GM11168 (cell line): ENCODE data around the gene SSBP2.

Experiments
- in situ Hi-C: fragments of 300-500 bp; cut with MboI; formaldehyde crosslinking; loops from one replicate; pipeline ENCODE4 v1.12.0; 2022; ENCODE audit warnings: low sequenced_read_pairs; ENCODE audit not compliant: unreplicated experiment

Gene SSBP2

DNA sequence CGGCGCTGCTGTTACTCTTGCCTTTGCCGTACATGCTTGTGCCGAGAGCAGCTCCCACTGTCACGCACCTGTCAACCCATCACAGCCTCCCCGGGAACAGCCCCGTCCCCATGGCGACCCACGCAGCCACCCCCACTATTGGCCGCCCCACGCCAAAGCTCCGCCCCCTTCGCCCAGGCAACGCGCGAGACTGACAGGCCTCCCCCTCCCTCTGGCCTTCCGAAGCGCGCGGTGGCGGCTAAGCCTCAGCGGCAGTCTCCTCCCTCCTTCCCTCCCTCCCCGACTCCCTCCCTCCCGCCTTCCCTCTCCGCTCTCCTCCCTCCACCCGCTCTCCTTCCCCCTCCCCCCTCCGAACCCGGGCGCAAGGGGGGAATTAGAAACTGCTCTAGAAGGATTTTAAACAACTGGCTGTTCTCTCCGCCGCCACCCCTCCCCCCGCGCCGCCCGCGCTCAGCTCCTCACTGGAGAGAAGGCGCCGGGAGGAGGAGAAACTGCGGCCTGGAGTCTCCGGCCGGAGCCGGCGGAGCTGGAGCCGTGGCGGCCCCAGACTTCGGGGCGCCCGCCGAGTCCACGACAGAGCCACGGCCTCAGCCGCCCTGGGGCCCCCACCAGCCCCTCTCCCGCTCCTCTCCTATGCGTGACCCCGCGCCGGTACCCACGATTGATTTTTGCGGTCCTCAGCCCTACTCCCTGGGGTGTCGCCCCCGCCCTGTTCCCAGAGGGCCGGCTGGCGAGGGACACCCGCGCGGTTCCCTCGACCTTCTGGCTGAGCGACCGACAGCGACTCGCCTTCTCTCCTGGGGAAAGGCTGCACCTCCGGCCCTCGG lies at the start of gene SSBP2:
Gene SSBP2, minus strand, starts transcription at position 89 of the 827 bp plus-strand sequence. Its CDS starts 55 bp downstream, at position 34.
- in situ Hi-C loops, result loop anchor here (5.0 kb wide), 1 partner anchor 96 kb away; no protein-coding TSS in a partner anchor

- in situ Hi-C loops, result no loop called here
Observed at GRCh38 chr5:81795666-81796065, 44.8 kb upstream of the SSBP2 start.

DNA sequence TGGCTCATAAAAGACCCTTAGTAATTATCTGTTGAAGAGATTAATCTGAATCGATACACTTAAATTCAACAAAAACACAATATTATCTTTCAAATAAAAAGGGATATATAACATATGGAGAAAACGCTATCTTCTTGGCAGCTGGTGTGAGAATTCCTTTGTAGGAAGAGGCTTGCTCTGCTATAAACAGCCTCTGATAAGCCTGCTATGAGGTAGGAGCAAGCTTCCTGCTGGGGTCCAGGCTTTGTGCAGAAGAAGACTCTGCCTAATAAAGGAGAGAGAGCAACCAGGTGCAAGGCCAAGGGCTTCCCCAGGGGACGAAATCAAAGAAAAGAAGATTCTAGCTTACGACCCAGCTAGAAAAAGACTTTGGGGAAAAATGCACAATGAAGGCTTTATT lies 43.3 kb upstream of the SSBP2 start:
- in situ Hi-C loops, result no loop called here

DNA sequence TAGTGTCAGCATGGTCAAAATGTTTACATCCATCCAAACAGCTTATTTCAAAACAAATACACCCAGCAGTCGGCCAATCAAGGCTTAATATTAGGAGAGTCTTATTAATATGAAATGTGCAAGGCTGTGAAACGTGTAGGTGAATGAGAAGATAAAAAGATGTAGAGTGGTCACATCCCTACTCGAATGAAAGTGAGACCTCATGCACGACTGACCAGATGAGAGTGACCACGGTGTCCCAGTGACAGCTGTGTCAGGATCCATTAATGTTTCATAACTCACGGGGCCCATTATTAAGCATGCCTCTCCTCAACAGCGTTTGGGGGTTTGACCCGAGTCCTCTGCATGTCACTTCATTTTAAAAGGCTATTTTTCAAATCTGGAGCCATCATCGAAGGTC lies 39.4 kb upstream of the SSBP2 start:
- in situ Hi-C loops, result no loop called here

DNA sequence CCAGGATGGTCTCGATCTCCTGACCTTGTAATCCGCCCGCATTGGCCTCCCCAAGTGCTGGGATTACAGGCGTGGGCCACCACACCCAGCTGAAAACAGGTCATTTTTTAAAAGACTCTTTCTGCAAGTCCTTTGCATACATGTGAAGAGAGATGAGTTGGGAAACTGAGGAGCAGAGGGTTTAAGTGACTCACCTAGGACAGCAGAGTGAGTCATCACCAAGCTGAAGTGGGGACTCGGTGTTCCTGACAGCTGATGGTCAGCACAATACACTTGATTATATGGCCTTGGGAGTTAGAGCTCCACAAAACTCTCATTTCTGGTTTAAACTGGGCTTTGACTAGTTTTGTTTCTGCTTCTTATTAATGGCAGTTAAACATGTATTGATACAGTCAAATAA lies 38.1 kb upstream of the SSBP2 start:
- in situ Hi-C loops, result no loop called here

DNA sequence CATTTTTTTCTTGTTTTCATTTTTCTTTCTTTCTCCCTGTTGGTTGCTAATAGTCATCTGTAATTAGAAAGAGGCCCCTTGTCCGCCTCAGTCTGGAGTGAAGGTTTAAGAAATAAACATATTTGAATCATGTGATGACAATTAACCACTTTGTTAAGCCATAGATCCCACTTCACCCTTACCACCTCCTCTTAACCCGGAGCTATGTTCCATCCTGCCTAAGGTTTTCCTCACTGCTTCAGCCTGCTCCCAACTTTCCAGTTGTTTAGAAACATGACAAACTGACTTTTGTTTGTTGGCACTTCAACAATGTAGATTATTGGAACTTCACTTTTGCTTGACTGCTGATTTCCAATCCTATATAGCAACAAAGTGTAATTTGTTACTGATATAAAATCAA lies 37.4 kb upstream of the SSBP2 start:
- in situ Hi-C loops, result no loop called here

DNA sequence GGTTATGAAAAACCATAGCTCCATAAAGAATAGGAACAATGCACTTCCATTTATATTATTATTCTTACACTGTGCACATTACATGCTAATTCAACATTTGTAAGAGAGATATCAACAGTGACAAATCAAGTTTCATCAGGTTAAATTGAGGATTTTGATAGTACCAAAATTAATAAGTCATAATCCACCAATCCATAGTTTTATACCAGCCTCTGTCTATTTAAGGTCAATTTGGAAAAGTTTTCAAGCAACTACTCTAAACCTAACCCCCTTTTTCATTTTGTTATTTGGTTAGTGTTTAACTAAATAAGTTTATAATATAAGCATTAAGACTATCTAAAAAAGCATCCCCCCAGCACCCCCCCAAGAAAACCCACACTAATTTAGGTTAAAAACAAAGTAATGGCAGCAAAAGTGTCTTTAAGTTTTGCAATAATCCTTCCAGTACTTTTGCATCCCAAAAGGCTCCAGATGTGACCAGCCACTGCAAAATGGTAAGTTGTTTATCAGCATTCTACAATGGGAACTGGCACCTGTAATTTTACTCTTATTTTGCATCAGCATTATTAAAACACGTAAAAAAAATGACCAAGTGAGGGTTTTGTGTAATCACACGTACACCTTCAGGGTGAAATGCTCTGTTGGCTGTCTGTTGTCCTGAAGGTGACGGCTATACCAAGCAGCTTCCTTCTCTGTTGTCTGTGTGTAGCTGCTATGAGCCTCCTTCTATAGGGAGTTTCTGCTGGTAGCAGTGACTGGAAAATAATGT lies 36.8 kb upstream of the SSBP2 start:
- in situ Hi-C loops, result no loop called here

- in situ Hi-C loops, result no loop called here
Observed at GRCh38 chr5:81786991-81787390, 36.1 kb upstream of the SSBP2 start.

GRCh38 chr5:81786496-81786895 lies 35.6 kb upstream of the SSBP2 start:
- in situ Hi-C loops, result no loop called here

DNA sequence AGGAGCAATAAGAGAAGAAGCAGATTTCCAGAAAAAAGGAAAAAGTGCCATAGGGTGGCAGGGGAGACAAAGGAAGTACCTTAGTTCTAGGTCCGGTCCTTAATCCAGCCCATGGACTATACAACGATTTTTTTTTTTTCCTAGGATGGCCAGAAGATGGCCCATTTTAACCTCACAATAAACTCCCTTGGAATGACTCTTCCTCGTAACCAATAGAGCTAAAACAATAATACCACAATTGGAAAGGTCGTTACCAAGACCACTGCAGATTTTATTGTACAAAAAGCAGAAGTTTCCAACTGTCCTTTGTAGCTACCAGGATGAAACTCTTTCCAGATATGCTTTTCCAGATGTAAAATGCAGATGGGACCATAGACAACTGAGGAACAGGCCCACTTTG lies 34.4 kb upstream of the SSBP2 start:
- in situ Hi-C loops, result no loop called here

DNA sequence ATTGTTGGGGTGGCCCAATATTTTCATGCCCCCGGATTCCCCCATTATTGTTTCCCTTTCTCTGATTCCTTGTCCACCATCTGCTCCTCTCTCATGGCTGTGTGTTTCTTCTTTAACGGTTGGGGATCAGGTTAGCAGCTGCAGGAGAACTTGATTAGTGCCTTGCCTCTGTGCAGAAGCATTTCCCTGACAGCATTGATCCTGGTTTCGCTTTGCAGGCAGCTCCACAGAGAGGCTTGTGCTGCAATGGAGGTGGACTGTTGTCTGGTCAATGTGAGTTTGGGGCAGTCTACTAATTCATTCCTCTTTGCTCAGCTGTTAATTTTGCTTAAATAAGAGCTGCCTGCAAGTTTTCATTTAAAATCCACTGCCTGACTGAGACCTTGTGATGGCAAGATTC lies 32.5 kb upstream of the SSBP2 start:
- in situ Hi-C loops, result no loop called here

DNA sequence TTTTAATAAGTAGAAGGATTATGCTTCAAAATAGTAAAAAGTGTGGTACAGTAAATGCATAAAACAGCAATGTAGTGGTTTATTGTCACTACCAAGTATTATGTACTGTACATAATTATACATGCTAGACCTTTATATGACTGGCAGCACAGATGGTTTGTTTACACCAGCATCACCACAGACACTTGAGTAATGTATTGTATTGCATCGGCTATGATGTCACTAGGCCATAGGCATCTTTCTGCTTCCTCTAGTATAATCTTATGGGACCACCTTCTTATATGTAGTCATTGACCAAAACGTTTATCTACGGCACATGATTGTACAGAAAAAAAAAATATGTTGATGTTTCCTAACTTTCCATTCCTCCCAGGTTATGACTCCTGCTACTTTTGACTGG lies 31.9 kb upstream of the SSBP2 start:
- in situ Hi-C loops, result no loop called here

- in situ Hi-C loops, result no loop called here
Observed at GRCh38 chr5:81779916-81780266, 29.0 kb upstream of the SSBP2 start.

DNA sequence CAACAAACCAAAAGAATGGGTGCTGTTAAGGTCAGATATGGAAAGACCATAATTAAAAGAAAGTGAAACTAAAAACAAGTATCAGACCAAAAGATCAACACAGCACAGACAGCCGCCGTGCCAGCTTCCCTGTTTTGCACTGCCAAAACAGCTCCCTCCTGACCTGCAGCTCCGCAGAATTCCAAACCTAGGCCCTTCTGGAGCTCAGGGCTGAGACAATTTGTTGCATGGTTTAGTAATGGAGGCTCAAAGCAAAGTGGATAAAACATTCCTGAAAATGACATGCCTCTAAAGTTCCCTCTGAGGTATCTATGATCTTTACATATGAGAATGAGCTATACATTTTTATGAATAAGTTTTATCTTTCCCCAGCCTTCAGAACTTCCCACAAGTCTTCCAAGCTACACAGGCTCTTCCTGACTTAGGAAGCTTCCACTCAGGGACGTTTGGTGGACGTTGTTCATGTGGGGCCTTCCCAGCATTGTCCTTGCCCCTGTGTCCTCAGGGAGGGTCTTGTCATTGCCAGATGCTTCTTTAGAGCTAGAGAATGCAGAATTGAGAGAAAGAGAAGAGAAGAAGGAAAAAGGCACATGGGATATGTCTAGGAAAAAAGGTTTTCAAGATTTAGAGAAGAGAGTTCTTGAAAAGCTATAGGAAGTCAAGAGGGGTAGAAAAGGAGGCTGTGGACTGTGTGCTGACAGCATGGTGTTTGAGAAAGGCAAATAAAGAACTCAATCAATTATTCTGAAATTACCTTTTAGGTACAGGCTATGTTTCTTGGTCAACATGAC lies 28.4 kb upstream of the SSBP2 start:
- in situ Hi-C loops, result no loop called here

DNA sequence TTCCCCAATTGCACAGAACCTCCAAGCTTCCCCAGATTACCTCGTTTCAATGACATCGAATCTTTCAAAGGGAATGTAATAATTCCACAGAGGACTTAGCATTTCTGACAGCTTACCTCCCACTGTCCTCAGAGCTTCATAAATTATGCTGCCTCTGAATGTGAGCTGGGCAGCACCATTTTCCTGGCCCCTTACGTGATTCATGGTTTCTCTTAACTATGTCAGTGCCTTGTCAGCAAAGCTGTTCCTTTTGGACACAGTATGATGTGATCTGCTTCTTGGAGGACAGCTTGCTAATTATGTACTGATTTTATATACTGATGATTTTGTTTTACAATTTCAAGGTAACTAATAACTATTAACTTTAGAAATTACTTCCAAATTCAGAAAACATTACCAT lies 27.7 kb upstream of the SSBP2 start:
- in situ Hi-C loops, result no loop called here

GRCh38 chr5:81776258-81776657 lies 25.4 kb upstream of the SSBP2 start:
- in situ Hi-C loops, result no loop called here

- in situ Hi-C loops, result no loop called here
Observed at GRCh38 chr5:81774374-81774773, 23.5 kb upstream of the SSBP2 start.

- in situ Hi-C loops, result no loop called here
Observed at GRCh38 chr5:81773574-81773973, 22.7 kb upstream of the SSBP2 start.

DNA sequence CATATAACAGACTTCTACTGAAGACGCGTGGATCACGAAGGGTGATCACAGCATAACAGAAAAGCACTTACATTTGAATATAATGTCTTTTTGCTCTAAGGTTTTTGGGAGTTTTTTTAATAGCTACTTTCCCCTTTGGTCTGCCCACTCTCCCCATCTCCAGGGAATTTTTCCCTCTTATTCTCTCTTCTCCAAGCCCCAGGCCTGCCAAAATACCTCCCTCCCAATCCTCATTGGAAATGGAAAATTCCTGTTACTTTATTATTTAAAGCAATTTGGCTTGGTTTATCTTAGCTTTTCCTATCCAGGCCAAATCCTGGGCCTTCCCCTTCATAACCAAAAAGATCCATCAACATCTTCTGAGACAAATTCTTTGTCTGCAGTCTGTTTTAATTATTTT lies 22.3 kb upstream of the SSBP2 start:
- in situ Hi-C loops, result no loop called here

- in situ Hi-C loops, result no loop called here
Observed at GRCh38 chr5:81772488-81772887, 21.6 kb upstream of the SSBP2 start.

GRCh38 chr5:81768935-81769452 lies 18.1 kb upstream of the SSBP2 start:
- in situ Hi-C loops, result no loop called here
